Omental fat pad (tissue), 4 donors: ENCODE results near the gene PGS1. TPM values are rescaled to one million over a fixed set of nuclear protein-coding genes. Genes with fewer than 3 reads are reported as not detected.

Source experiments
- ATAC-seq: fragments of 150-250 bp; one replicate; pipeline ENCODE4 v1.9.1; 2016; ENCODE audit warnings: mild to moderate bottlenecking, moderate library complexity; ENCODE audit not compliant: low FRiP score
- DNase-seq: peaks from one replicate; pipeline ENCODE4 v3.0.0-alpha.2; 2019; ENCODE audit warnings: low spot score
- CTCF ChIP-seq, 3 donors: fragments of 450-650 bp; IDR thresholded peaks; one replicate each; pipeline ENCODE4 v1.5.1; 2016 to 2017; ENCODE audit warnings: antibody characterized with exemption in 3 of 3, mild to moderate bottlenecking in 3 of 3, moderate library complexity in 2 of 3
- total RNA-seq, 4 donors: library from RNA; depleted of rRNA; stranded (reverse); fragments of >200 nt; gene quantifications; one replicate each; pipeline ENCODE4 v1.1.0, GENCODE V29; 2016

PGS1 gene
- total RNA-seq, 4 donors from 2014 or later: 25.8 to 97.2 (median 70.2) TPM

GRCh38 chr17:78394209-78394608 lies 15.8 kb downstream of the PGS1 start:
- DNase-seq (no peak), ATAC-seq (no peak)
- no peak for TF ChIP-seq CTCF (IDR thresholded peaks at IDR 0.05)

- no peak for ATAC-seq
- DNase-seq: no peak
- no peak for TF ChIP-seq CTCF (IDR thresholded peaks at IDR 0.05)
Observed at GRCh38 chr17:78395155-78395554, 16.7 kb downstream of the PGS1 start.

GRCh38 chr17:78396441-78397337 lies 18.2 kb downstream of the PGS1 start:
- TF ChIP-seq CTCF (IDR thresholded peaks at IDR 0.05): no peak
- DNase-seq: no peak
- no peak for ATAC-seq

- TF ChIP-seq CTCF (IDR thresholded peaks at IDR 0.05): no peak
- ATAC-seq (no peak), DNase-seq (no peak)
Observed at GRCh38 chr17:78397681-78398101, 19.2 kb downstream of the PGS1 start.

- TF ChIP-seq CTCF (IDR thresholded peaks at IDR 0.05): no peak
- DNase-seq: no peak
- ATAC-seq: no peak
Observed at GRCh38 chr17:78398390-78398789, 19.9 kb downstream of the PGS1 start.

- no peak for TF ChIP-seq CTCF (IDR thresholded peaks at IDR 0.05)
- DNase-seq: no peak
- no peak for ATAC-seq
Observed at GRCh38 chr17:78399028-78399692, 20.7 kb downstream of the PGS1 start.
